ENCODE measurements around the gene B3GNT8.

B3GNT8 gene

DNA sequence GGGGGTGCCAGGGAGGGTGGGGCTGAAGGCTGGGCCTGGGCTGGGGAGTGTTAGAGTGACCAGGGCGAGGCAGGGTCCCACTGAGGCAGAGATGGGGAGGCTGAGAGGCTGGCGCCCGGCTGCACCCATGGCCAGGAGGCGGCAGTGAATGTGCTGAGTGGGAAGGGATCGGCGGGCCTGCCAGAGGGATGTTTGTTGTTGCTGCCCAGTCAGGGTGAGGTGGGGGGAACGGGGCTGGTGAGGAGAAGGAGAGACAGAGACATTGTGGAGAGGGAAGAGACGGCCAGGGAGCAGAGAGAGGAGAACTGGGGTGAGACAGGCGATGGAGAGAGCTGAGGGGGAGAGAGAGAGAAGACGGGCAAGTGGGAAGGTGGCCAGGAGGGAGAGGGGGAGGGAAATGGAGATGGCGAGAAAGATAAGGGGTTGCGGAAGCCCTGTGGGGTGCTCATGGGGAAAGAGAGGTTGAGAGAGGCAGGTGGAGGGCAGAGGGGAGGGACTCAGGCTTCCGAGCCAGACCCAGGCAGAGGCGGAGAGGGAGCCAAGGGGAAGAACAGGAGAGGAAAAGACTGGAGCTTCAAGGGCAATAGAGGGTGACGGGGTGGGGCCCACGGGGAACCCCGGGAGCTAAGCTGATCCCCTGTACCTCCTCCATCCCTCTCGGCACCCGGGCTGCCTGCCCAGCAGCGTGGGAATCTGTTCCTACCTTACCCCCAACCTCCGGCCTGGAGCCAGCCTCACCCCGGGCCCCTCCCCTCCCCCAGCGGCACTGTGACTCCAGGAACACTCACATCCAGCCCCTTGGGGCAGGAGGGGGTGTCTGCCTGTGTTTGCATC, 690 bp upstream of the B3GNT8 start:
- H3K4me3 ChIP-seq (ENCODE audit: low read depth, low read length), result no peak overlapping the region
- DNase-seq (ENCODE audit: low read depth), result no peak
- TF ChIP-seq, protein P1, sequence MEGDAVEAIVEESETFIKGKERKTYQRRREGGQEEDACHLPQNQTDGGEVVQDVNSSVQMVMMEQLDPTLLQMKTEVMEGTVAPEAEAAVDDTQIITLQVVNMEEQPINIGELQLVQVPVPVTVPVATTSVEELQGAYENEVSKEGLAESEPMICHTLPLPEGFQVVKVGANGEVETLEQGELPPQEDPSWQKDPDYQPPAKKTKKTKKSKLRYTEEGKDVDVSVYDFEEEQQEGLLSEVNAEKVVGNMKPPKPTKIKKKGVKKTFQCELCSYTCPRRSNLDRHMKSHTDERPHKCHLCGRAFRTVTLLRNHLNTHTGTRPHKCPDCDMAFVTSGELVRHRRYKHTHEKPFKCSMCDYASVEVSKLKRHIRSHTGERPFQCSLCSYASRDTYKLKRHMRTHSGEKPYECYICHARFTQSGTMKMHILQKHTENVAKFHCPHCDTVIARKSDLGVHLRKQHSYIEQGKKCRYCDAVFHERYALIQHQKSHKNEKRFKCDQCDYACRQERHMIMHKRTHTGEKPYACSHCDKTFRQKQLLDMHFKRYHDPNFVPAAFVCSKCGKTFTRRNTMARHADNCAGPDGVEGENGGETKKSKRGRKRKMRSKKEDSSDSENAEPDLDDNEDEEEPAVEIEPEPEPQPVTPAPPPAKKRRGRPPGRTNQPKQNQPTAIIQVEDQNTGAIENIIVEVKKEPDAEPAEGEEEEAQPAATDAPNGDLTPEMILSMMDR (IDR thresholded peaks at IDR 0.05; ENCODE audit: low read depth, low read length, missing control alignments), result no peak

DNA sequence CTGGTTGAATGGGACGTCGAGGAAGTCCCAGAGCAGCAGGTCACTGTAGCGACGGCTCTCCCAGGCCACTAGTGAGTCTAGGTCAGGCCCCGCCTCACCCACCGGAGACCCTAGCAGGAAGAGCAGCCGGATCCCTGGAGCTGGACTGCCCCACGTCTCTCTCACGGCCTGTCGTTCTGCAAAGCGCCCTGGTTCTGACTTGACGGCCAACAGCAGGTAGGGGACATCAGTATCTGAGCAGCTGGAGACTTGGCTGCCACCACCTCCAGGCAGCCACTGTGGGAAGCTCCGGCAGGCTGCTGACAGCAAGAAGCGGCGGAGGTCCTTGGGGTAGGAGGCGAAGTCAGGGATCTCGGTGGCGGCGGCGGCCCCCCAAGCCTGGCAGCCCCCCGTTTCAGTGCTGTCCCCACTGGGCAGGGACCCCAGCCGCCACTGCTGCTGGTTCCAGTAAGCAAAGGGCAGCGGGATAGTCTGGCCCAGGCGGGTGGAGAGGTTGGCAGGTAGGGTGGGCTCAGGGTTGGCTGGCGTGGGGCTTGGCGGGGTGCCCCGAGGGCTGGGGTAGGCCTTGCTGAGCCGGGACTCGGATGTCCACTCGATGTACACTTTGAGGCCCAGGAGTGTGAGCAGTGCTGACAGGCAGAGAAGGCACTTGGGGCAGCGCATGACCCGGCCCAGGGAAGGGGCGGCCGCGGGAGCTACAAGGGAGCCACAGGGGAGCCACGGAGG, 895 bp downstream of the B3GNT8 start:
- TF ChIP-seq, protein P1 (IDR thresholded peaks at IDR 0.05; ENCODE audit: low read depth, low read length, missing control alignments), result no peak
- no peak for DNase-seq (ENCODE audit: low read depth)
- H3K4me3 ChIP-seq (ENCODE audit: low read depth, low read length), result no peak overlapping the region

DNA sequence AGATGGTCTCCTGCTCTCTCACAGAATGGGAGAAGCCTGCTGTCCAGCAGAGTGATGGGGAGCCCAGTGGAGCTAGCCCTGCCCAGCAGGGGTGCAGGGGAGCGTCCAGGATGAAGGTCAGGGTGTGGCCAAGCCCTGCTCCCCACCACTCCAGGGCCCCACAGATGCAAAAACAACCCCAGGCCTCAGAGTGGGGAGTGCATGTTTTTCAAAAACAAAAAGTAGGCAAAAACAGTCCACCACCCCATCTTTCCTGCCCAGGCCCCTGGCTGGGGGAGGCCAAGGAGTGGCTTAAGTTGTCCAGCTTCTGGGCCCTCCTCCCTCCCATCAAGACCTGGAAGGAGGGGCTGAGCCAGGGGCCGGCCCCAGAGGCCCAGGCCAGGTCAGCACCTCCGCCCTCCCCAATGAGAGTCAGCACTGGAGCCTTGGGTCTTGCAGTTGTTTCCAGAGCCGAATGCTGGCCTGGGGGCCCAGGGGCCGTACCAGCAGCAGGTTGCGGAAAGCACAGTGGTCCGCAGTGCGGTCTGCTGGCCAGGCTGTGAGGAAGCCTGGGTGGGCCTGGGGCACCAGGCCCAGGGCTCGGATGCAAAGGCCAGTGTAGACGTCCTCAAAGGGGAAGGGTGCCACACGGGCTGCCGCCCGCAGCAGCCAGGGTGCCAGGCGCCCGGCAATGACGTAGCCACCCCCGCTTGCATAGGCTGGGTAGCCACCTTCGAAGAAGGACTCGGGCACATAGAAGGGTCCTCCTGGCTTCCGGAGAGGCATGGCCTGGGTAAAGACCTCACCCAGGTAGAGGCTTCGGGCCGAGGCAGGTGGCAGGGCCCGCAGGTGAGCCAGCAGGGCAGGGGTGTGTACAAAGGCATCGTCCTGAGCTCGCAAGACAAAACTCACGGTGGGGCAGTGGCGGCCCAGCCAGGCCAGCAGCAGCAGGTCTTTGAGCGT, 1.7 kb downstream of the B3GNT8 start:
- no peak for DNase-seq (ENCODE audit: low read depth)
- no peak overlapping the region for H3K4me3 ChIP-seq (ENCODE audit: low read depth, low read length)
- TF ChIP-seq, protein P1 (IDR thresholded peaks at IDR 0.05; ENCODE audit: low read depth, low read length, missing control alignments), result no peak

DNA sequence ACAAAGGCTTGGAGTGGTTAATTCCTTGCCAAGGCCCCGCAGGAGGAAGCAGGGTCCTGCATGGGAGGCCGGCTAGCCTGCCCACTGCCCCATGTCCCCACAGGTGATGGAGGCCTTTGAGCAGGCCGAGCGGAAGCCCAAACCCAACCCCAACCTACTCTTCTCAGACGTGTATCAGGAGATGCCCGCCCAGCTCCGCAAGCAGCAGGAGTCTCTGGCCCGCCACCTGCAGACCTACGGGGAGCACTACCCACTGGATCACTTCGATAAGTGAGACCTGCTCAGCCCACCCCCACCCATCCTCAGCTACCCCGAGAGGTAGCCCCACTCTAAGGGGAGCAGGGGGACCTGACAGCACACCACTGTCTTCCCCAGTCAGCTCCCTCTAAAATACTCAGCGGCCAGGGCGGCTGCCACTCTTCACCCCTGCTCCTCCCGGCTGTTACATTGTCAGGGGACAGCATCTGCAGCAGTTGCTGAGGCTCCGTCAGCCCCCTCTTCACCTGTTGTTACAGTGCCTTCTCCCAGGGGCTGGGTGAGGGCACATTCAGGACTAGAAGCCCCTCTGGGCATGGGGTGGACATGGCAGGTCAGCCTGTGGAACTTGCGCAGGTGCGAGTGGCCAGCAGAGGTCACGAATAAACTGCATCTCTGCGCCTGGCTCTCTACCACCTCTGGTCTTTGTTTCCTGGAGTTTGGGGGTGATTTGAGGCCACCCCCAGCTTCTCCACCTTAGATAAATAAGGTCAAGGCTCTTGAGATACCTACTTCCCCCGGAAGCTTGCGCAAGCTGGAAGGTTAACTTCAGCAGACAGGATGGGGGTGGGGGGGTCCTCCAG, 2.6 kb downstream of the B3GNT8 start:
- TF ChIP-seq, protein P1 (IDR thresholded peaks at IDR 0.05; ENCODE audit: low read depth, low read length, missing control alignments), result no peak
- H3K4me3 ChIP-seq (ENCODE audit: low read depth, low read length), result no peak overlapping the region
- DNase-seq (ENCODE audit: low read depth), result no peak

DNA sequence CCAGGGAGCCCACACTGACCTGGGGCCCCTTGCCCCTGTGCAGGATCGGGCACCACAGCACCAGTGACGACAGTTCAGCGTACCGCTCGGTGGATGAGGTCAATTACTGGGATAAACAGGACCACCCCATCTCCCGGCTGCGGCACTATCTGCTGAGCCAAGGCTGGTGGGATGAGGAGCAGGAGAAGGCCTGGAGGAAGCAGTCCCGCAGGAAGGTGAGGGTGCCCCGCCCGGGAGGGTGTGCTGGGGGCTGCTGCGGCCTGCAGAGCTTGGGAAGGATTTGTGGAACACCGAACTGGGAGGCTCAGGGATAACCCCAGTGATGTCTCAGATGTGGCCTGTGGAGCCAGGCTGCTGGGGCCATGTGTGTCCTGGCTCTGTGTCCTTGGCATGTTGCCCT, 4.2 kb downstream of the B3GNT8 start:
- no peak overlapping the region for H3K4me3 ChIP-seq (ENCODE audit: low read depth, low read length)
- no peak for DNase-seq (ENCODE audit: low read depth)
- TF ChIP-seq, protein P1 (IDR thresholded peaks at IDR 0.05; ENCODE audit: low read depth, low read length, missing control alignments), result no peak

DNA sequence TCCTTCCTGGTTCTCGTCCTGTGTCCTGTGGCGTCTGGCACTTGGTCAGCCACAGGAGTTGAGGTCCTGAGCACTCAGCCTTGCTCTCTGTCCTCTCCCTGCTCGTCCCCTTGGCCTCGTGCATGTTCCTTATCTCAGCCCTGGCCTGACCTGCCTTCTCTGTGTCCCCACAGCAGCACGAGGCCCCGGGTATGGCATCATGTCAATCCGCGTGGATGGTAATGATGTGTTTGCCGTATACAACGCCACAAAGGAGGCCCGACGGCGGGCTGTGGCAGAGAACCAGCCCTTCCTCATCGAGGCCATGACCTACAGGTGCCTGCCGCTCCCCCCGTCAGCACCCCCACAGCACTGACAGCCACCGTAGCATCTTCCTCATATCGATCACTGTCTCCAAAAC, 4.7 kb downstream of the B3GNT8 start:
- H3K4me3 ChIP-seq (ENCODE audit: low read depth, low read length), result no peak overlapping the region
- no peak for DNase-seq (ENCODE audit: low read depth)
- TF ChIP-seq, protein P1 (IDR thresholded peaks at IDR 0.05; ENCODE audit: low read depth, low read length, missing control alignments), result no peak
